ENCODE results near the gene KRTAP20-3.

KRTAP20-3 gene

GRCh38 chr21:30689822-30690221 is 47.2 kb downstream of the KRTAP20-3 start:
- no peak for DNase-seq
